ENCODE measurements around the gene PKNOX2.
A peak's percentile ranks its signal among the peaks of the same experiment; 100 is the strongest.

The PKNOX2 gene

DNA sequence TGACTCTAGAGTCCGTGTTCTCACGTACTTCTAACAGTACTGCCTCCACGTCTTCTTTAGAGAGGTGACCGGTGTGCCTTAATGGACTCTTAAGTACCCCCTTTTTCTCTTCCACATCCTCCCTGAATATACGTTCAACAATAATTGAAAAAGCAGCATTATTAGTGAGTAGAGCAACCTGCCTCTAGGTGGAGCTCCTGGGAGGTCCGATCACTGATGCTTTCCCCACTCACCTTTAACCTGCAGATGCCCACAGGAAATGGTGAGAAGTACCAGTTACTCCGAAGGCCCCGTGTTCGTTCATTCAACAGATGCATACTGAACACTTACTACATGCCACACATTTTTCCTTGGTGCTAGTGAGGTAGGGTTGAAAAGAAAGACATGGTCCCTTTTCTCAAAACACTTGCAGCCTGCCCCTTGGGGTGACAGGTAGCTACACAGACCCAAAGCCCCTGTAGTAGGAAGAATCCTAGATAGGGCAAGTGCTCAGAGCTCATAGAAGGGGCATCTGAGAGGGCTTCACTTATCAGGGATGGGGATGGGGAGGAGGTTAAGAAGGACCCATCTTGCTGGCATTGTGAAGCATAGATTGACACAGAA, 258.8 kb downstream of the PKNOX2 start:
- DNase-seq, result no peak
- Mint-ChIP-seq H3K27me3 (peaks cover 6 to 51% of the 10 kb centered on the region in 2 donors), H3K36me3 (ENCODE audit: insufficient read depth) (peaks cover 5% of the 10 kb centered on the region), H3K9me3 (no peaks in the 10 kb centered on the region), H3K27ac (no peak overlapping the region), H3K4me3 (no peak overlapping the region), H3K4me1 (ENCODE audit: low read depth in 2 of 2) (peaks cover 0 to 7% of the 10 kb centered on the region in 2 donors)
- peak; percentile 31 for ATAC-seq (replicated peaks)

DNA sequence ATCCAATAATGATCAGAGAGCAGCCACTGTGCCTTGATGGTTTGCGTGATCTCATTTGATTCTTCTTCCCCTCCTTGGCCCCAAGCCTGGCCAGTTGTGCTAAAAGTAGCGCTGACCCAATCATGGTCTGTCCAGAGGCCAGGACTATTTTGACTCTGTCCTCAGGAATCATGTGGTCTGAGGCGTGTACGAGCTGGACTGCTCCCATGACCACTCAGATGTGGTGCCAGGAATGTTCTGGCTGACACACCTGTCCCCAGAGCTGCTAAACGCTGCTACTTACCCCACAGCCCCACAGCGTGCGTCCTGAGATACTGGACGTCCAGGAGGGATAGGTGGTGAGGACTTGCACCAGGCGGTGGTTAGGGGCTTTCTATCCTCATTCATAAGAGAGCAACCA, 261.1 kb downstream of the PKNOX2 start:
- ATAC-seq (replicated peaks), result no peak
- no peak for DNase-seq
- Mint-ChIP-seq H3K27ac (no peak overlapping the region), H3K4me3 (no peak overlapping the region), H3K27me3 (peaks cover 11 to 51% of the 10 kb centered on the region in 2 donors), H3K9me3 (no peaks in the 10 kb centered on the region), H3K36me3 (ENCODE audit: insufficient read depth) (peaks cover 5% of the 10 kb centered on the region), H3K4me1 (ENCODE audit: low read depth in 2 of 2) (peaks cover 0 to 10% of the 10 kb centered on the region in 2 donors)

DNA sequence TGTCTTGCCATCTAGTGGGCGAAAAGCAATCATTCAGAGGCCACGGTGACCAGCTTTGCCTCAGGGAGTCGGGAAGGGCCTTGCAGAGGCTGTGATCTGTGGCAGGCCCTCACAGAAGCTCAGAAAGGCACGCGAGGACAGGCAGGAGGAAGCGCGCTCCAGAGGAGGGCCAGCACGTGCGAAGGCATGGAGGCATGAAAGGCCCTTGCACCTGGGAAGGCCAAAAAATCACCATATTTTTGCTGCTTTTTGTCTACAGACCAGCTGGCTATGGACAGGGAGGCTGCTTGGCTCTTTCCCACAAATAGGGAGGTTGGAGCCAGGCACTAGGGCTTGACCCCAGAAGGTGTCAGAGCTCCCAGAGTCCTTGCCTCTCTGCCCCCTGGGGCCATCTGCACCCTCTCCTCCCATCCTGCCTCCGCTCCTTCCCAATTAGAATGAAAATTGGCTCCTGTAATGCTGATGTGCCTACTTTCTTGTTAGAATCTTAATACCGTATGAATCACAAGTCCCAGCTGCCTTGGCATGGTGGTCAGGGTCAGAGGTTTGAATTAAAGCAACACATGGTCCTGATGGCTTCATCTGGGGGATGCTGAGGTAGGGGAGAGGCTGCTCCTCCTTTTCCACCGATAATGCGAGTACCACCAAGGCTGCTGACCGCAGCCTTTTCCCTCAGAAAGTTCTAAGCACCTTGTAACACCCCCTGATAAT, 262.4 kb downstream of the PKNOX2 start:
- Mint-ChIP-seq H3K9me3 (no peaks in the 10 kb centered on the region), H3K4me1 (ENCODE audit: low read depth in 2 of 2) (peaks cover 0 to 10% of the 10 kb centered on the region in 2 donors), H3K36me3 (ENCODE audit: insufficient read depth) (peaks cover 2% of the 10 kb centered on the region), H3K27ac (no peak overlapping the region), H3K4me3 (no peak overlapping the region), H3K27me3 (peaks cover 14 to 50% of the 10 kb centered on the region in 2 donors)
- ATAC-seq (replicated peaks) (no peak), DNase-seq (no peak)

DNA sequence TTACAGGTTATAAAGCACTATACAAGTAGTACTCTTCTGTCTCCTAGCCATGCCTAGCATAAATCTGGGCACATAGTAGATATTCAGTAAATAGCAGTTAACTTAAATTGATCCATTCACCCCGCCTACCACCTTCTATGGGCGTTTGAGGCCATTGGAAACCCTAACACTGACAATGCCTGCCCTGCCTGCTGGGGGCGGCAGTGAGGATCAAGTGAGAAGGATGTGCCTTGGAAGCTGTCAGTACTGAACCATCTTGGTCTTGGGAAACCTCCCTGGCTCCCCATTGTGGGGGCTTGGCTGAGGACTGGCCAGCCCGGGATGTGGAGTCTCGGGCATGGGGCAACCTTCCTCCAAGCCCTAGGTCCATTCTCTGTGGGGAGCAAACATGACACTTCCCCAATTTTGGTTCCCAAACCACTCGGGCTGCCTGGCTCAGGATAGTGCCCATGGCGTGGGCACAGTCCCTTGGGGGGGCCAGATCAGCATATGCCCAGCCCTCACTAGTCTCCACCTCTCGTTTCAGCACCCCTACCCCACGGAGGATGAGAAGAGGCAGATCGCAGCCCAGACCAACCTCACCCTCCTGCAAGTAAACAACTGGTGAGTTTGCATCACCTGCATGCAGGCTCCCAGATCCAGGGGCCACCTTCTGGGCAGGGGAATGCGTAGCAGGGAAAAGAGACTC, 264.1 kb downstream of the PKNOX2 start:
- Mint-ChIP-seq H3K4me1 (ENCODE audit: low read depth in 2 of 2) (peaks cover 4 to 11% of the 10 kb centered on the region in 2 donors), H3K4me3 (no peak overlapping the region), H3K27ac (peak overlapping the region in 1 of 2 donors; percentile 46), H3K36me3 (ENCODE audit: insufficient read depth) (peaks cover 2% of the 10 kb centered on the region), H3K9me3 (no peaks in the 10 kb centered on the region), H3K27me3 (peaks cover 27 to 66% of the 10 kb centered on the region in 2 donors)
- ATAC-seq (replicated peaks) (no peak), DNase-seq (no peak)

DNA sequence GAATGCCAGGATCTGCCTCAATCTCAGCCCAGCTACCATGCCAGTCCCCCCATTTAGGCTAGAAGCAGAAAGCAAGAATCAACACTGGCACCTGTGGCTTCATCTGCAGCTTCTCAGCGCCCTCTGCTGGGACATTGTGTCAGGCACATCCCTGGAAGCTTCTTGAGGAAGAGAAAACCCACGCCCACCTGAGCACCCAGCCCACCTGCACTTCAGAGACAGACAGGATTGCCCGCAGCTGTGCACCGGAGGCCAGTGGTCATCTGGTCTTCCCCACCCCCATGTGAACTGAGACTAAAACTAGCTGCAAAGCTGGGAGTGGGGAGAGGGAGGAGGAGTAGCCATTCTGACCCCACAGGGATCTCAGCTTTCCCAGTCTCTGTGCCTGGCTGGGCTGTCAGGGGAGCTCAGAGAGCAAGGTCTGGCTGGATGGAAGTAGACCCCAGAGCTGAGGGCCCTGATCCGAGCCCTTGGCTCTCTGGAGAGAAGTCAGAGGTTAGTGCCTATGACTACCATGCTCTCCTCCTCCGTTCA, 264.7 kb downstream of the PKNOX2 start:
- no peaks in the 10 kb centered on the region for H3K9me3 Mint-ChIP-seq
- H3K27me3 Mint-ChIP-seq, result peaks cover 29 to 71% of the 10 kb centered on the region in 2 donors
- ATAC-seq (replicated peaks), result peak; percentile 44
- H3K27ac Mint-ChIP-seq, result peak overlapping the region in 1 of 2 donors; percentile 46
- H3K36me3 Mint-ChIP-seq (ENCODE audit: insufficient read depth), result peaks cover 2% of the 10 kb centered on the region
- H3K4me3 Mint-ChIP-seq, result no peak overlapping the region
- peaks cover 5 to 11% of the 10 kb centered on the region in 2 donors for H3K4me1 Mint-ChIP-seq (ENCODE audit: low read depth in 2 of 2)
- peak; percentile 18 to 24 (median 23) for DNase-seq

DNA sequence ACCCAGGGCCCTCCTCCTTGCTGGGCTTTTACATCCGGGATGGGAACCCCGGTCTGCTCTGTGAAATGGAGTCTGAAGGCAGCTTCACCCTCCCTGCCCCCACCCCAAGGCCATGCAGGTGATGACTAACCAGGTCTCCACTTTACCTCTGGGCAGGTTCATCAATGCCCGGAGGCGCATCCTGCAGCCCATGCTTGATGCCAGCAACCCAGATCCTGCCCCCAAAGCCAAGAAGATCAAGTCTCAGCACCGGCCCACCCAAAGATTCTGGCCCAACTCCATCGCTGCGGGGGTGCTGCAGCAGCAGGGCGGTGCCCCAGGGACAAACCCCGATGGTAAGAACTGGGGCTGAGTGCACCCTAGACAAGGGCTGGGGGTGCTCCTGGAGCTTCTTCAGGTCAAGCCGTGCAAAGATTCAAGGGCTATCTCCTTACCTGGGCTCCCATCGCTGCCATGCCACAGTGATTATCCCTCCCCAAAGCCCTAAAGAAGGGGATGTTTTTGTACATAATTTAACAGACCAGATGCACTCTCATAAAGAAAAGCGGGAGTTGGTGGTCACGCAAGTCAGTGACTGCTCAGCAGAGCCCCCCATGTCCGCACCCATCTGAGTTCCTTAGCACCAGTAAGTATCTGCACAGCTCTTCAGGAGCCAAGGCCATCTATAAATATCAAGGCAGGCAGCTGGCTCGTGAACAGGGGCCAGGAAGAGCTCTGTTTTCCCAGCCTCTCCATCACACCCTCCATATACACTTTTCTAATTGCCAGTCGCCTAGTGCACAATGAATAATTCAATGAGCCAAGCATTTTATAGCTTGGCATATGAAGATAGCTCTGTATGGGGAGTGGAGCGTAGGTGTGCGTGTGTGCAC, 265.5 kb downstream of the PKNOX2 start:
- H3K4me3 Mint-ChIP-seq, result no peak overlapping the region

DNA sequence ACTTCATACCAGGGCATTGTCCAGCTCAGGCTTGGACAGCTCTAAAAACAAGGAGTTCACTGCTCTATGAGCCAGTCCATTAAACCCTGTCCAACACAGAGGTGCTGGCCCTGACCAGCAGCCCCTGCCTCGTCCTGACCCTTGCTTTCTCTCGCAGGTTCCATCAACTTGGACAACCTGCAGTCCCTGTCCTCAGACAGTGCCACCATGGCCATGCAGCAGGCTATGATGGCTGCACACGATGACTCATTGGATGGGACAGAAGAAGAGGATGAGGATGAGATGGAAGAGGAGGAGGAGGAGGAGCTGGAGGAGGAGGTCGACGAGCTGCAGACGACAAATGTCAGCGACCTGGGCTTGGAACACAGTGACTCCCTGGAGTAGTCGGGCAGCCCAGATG, 266.5 kb downstream of the PKNOX2 start:
- no peak for ATAC-seq (replicated peaks)
- H3K9me3 Mint-ChIP-seq, result no peaks in the 10 kb centered on the region
- no peak overlapping the region for H3K4me3 Mint-ChIP-seq
- peaks cover 33 to 80% of the 10 kb centered on the region in 2 donors for H3K27me3 Mint-ChIP-seq
- no peak overlapping the region for H3K27ac Mint-ChIP-seq
- DNase-seq, result no peak
- peaks cover 5 to 11% of the 10 kb centered on the region in 2 donors for H3K4me1 Mint-ChIP-seq (ENCODE audit: low read depth in 2 of 2)
- H3K36me3 Mint-ChIP-seq (ENCODE audit: insufficient read depth), result peaks cover 2% of the 10 kb centered on the region

More for the DNA sequence above, 265.5 kb downstream of the PKNOX2 start:
- no peak for DNase-seq
- peaks cover 5 to 11% of the 10 kb centered on the region in 2 donors for H3K4me1 Mint-ChIP-seq (ENCODE audit: low read depth in 2 of 2)
- no peak overlapping the region for H3K27ac Mint-ChIP-seq
- ATAC-seq (replicated peaks), result no peak
- H3K27me3 Mint-ChIP-seq, result peaks cover 29 to 73% of the 10 kb centered on the region in 2 donors
- peaks cover 2% of the 10 kb centered on the region for H3K36me3 Mint-ChIP-seq (ENCODE audit: insufficient read depth)
- no peaks in the 10 kb centered on the region for H3K9me3 Mint-ChIP-seq

DNA sequence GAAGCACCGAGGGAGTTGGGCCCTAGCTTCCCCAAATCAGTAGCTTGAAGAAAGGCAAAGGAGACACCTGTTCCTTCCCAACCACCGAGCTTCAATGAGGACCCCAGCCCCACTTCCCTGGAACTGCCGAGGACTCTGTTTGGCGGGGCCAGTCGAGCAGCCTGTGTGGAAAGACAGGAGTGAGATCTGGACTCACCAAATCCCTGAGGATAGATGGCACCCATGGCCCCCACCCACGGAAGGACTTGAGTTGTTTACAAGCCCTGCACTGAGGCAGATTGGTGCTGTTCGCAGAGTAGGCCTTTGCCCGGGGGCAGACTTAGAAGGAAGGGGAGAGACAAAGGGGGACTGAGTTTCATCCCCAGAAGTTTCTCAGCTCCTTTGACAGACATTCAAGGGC, 266.9 kb downstream of the PKNOX2 start:
- peaks cover 2% of the 10 kb centered on the region for H3K36me3 Mint-ChIP-seq (ENCODE audit: insufficient read depth)
- no peak overlapping the region for H3K4me3 Mint-ChIP-seq
- H3K27me3 Mint-ChIP-seq, result peaks cover 28 to 75% of the 10 kb centered on the region in 2 donors
- H3K27ac Mint-ChIP-seq, result no peak overlapping the region
- H3K4me1 Mint-ChIP-seq (ENCODE audit: low read depth in 2 of 2), result peaks cover 5 to 8% of the 10 kb centered on the region in 2 donors
- ATAC-seq (replicated peaks), result peak; percentile 7
- no peaks in the 10 kb centered on the region for H3K9me3 Mint-ChIP-seq
- no peak for DNase-seq

DNA sequence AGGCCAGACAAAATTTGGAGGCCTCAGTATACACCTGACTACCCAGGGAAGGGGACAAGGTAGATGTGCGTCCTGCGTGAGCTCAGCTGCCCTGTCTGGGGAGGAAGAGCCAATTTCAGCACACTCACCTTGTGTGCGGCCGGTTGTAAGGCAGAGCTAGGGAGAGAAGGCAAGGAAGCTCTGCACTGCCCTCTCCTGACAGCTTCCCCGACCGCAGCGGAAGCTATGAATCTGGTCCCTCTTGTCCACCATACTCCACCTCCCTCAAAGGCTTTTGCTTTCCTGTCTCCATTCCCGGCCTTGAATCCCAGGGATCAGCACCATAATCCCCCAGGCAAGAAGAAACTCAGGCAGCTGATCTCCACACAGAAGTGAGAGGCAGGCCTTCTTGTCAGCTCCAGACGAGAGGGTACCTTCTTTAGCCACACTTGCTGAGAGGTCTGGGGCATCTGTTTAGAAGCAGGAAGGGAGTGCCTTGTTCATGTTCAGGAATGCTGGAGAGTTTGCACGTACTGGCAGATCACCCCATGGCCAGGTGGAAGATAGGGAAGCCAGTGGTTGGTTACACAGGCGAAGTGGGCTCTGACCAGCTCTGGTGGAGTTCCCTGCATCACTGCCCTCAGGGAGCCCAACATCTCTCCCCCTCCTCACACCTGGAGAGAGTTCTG, 269.0 kb downstream of the PKNOX2 start:
- Mint-ChIP-seq H3K9me3 (no peaks in the 10 kb centered on the region), H3K36me3 (ENCODE audit: insufficient read depth) (no peaks in the 10 kb centered on the region), H3K27me3 (peaks cover 37 to 68% of the 10 kb centered on the region in 2 donors), H3K4me3 (no peak overlapping the region), H3K4me1 (ENCODE audit: low read depth in 2 of 2) (peaks cover 5 to 8% of the 10 kb centered on the region in 2 donors), H3K27ac (peak overlapping the region in 1 of 2 donors; percentile 46)
- ATAC-seq (replicated peaks), result peak; percentile 39
- no peak for DNase-seq

DNA sequence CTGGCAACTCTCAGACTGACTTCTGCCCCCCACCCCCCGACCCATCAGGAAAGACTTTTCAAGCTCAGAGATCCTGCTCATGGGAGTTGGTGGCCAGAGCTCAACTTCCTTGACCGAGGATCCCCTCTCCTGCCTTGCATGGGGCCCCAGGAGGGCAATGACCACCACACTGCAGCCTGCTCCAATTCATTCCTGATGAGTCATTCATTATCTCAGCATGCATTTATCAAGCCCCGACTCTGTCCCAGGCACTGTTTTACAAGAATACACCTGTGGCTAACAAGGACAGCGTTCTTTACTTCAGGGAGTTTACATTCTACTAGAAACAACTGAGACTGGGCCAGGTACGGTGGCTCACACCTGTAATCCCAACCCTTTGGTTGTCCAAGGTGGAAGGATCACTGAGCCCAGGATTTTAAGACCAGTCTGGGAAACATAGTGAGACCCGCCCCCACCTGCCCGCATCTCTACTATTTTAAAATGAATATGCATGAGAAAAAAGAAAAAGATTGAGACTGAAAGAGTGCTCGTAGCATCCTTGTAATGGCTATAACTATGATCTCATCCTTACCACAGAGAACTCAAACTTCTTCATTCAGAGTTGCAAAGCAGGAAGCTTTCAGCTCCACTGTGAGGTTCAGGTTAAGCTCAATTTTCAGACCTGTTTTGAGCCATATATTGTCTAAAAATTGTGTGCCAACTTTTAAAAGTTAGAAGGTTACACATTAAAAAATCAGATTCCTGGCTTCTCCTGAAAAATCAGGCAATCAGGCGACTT, 271.1 kb downstream of the PKNOX2 start:
- Mint-ChIP-seq H3K27ac (no peak overlapping the region), H3K9me3 (no peaks in the 10 kb centered on the region), H3K27me3 (peaks cover 46 to 66% of the 10 kb centered on the region in 2 donors), H3K4me3 (no peak overlapping the region), H3K36me3 (ENCODE audit: insufficient read depth) (no peaks in the 10 kb centered on the region), H3K4me1 (ENCODE audit: low read depth in 2 of 2) (peaks cover 4 to 5% of the 10 kb centered on the region in 2 donors)
- ATAC-seq (replicated peaks) (no peak), DNase-seq (no peak)

DNA sequence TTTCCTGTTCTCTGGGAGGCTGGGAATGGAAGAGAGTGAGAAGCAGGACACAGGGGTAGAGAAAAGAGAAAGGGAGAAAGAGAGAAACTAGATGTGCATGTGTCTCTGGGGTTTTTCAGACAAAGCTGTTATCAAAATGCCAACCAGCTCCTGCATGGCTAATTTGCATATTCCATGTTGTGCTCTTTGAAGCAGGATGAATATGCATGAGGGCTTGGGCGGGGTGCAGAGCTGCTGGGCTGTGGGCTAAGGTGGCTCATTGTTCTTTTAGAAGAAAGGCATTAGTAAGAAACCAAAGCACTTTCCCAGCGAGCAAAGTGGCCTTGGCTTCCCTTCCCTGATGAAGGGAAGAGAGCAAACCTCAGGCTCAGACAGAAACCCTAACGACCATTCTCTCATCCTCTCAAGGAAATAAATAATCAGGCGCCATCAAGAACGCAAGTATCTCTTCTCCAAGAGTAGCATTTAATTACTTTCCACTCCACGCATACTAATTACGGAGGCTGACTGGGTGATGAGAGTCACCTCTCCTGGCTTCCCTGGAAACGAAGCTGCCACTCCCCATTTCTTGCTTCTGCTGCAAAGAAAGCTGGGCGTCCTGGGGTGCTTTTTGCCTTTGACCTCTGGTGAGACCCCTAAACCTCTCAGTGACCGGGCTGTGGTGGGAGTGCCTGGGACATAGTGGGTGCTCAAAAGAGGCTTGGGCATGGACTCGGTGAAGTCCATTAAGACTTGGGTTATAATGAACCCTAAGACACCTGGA, 277.3 kb downstream of the PKNOX2 start:
- H3K27me3 Mint-ChIP-seq, result peaks cover 54 to 57% of the 10 kb centered on the region in 2 donors
- no peak overlapping the region for H3K4me3 Mint-ChIP-seq
- no peak overlapping the region for H3K27ac Mint-ChIP-seq
- DNase-seq (no peak), ATAC-seq (replicated peaks) (no peak)
- H3K36me3 Mint-ChIP-seq (ENCODE audit: insufficient read depth), result no peaks in the 10 kb centered on the region
- H3K4me1 Mint-ChIP-seq (ENCODE audit: low read depth in 2 of 2), result no peaks in the 10 kb centered on the region
- H3K9me3 Mint-ChIP-seq, result no peaks in the 10 kb centered on the region
